CD4-positive, alpha-beta T cell treated with Interleukin-21 for 1 hour (primary cell): ENCODE data around the gene POLR2I.
"Not testable (repeated sequence)": the region's sequence is repeated elsewhere in the genome, so short reads cannot be mapped to it uniquely, and the experiment has no call there.

Source experiments
- DNase-seq: peaks from one replicate; pipeline ENCODE4 v3.0.0-alpha.2; 2020

The POLR2I gene

GRCh38 chr19:36099166-36099785 is 15.4 kb downstream of the POLR2I start:
- no peak for DNase-seq

DNA sequence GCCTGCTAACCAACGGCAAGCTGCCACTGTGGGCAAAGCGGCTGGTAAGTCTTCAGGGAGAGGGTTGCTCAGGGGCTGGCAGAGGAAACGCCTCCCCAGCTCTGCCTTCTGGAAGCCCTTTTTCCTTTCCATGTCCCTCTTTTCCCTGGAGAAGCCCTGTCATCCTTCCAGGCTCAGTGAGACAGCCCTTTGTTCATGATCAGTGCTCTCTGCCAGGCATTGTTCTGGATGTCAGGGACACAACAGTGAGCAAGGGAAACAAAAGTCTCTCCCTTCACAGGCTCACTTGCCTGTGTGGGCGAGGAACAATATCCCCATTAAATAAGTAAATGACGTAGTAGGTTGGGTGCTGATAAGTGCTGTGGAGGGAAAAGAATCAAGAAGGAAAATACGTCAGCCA is 17.6 kb downstream of the POLR2I start:
- no peak for DNase-seq

GRCh38 chr19:36093687-36094086 is 21.0 kb downstream of the POLR2I start:
- DNase-seq, result no peak

- no peak for DNase-seq
These were observed 21.5 kb downstream of the POLR2I start for GRCh38 chr19:36093146-36093662.

DNA sequence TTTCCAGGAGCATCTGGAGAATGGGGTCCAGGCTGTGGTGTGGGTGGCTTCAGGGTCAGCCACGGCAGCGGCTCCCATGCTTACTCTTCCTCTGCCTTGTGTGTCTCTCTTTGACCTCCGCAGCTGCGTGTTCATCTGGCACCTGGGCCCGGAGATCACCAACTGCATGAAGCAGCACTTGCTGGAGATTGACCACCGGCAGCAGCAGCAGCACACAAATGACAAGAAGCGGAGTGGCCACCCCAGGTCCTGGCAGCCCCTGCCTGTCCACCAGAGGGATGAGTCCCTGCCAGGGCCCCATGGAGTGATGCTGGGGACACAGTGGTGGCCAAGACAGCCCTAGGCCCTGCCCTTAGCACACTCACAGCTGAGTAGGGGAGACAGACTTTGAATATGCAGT is 22.1 kb downstream of the POLR2I start:
- DNase-seq, result no peak

DNA sequence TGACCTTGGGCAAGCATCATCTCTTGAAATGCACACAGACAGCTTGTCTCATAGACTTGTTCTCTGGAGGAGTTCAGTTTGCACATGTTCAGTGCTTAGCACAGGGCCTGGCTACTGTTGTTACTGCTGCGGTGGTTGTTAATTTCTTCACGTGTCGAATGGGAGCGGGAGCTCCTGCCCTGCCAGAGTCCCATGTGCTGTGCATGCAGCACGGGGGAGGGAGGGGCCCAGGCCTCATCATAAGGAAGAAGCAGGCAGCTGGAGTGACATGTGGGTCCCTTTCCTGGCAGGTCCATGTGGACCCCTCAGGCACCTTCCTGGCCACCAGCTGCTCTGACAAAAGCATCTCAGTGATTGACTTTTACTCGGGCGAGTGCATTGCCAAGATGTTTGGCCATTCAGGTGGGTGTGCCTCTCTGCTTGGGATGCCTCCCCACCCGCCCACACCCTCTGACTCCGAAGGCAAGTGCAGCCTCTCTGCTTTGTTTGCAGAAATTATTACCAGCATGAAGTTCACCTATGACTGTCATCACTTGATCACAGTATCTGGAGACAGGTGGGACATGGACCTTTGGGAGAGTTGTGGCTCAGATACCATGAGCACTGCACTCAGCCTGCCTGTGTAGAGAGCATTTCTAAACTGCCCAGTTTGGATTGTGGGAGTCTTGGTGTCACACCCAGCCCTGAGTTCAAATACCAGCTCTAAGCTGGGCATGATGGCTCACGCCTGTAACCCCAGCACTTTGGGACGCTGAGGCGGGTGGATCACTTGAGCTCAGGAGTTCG is 23.6 kb downstream of the POLR2I start:
- no peak for DNase-seq

DNA sequence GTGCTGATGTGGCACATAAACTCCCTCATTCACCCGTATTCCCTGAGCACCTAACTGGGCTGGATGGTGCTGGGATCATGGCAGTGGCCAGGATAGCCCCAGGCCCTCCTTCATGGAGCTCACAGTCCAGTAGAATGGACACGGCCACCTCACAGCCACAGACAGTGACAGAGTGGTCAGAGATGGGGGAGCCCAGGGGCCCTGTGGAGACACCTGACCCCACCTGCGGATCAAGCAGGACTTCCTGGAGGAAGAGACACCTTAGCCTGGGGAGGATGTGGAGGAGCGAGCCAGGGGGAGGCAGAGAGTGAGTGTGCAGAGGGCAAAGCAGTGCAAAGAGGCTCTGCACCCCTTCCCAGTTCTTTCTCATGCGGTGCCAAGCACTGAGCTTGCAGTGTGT is 24.8 kb downstream of the POLR2I start:
- no peak for DNase-seq

- no peak for DNase-seq
These were observed 28.3 kb downstream of the POLR2I start for GRCh38 chr19:36086326-36086725.

- no peak for DNase-seq
These were observed 30.3 kb downstream of the POLR2I start for GRCh38 chr19:36084231-36085009.

DNA sequence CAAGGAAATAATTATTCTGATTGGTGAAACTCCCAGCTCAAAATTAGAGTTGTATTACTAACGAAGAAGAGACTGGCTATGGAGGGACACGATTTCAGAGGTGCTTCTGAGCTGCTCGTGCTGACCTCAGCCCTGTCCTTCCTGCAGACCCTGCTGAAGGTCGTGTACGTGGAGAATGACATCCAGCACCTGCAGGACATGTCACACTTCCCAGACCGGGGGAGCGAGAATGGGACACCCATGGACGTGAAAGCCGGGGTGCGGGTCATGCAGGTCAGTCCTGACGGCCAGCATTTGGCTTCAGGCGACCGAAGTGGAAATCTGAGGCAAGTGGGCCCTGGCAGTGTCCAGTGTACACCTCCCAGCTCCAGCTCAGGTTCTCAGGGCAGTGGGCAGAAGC is 31.8 kb downstream of the POLR2I start:
- DNase-seq, result no peak

GRCh38 chr19:36081894-36082293 is 32.8 kb downstream of the POLR2I start:
- no peak for DNase-seq

DNA sequence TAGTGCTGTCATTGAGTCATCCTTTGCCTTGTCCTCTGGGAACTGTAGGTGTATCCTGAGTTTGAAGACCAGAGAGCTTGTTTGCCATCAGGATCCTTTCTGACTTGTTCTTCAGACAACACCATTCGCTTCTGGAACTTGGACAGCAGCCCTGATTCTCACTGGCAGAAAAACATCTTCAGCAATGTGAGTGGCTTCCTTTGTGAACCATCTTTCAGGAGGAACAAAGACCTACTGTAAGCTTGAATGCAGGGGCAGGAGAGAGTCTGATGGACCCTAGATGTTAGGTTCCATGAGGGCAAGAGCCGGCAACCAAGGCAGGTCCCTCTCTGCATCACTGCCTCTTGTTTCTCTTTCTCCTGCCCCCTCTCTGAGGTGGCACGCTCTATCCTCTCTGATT is 33.3 kb downstream of the POLR2I start:
- DNase-seq, result no peak

- no peak for DNase-seq
These were observed 35.2 kb downstream of the POLR2I start for GRCh38 chr19:36079389-36079945.

- DNase-seq, result no peak
These were observed 41.4 kb downstream of the POLR2I start for GRCh38 chr19:36073121-36073876.

GRCh38 chr19:36072081-36072480 is 42.6 kb downstream of the POLR2I start:
- DNase-seq, result no peak

- DNase-seq, result not testable (repeated sequence)
These were observed 45.7 kb downstream of the POLR2I start for GRCh38 chr19:36068810-36069499.

GRCh38 chr19:36067681-36068080 is 47.0 kb downstream of the POLR2I start:
- no peak for DNase-seq

GRCh38 chr19:36064826-36065225 is 49.8 kb downstream of the POLR2I start:
- no peak for DNase-seq
